ENCODE data around the gene TTC19. TPM values are rescaled to one million over a fixed set of nuclear protein-coding genes. Genes with fewer than 3 reads are reported as not detected.

The TTC19 gene
- total and polyA plus RNA-seq, 2 of the 8 experiments (the other 6 are each of a cell fraction or from before 2014, with no cell fraction given) = 11.8 to 55.0 TPM

GRCh38 chr17:15969463-15969862 is 30.2 kb upstream of the TTC19 start:
- Histone ChIP-seq H2BK120ac (replicated peaks; ENCODE audit: low read depth, low read length) (no peak overlapping the region), H3K27ac (ENCODE audit: low read depth, low read length) (no peak overlapping the region), H3K18ac (ENCODE audit: extremely low read depth, low read length) (no peak overlapping the region), H3K23ac (ENCODE audit: insufficient read length) (no peak overlapping the region), H3K9me3 (ENCODE audit: insufficient read depth in 2 of 2, low read depth in 1 of 2, low read length in 1 of 2) (no peaks in the 10 kb centered on the region), H2BK20ac (ENCODE audit: low read length) (no peak overlapping the region), H4K20me1 (replicated peaks in 1 of 2; ENCODE audit: control insufficient read depth in 1 of 2, insufficient read depth in 2 of 2, low read length in 2 of 2) (no peaks in the 10 kb centered on the region), H4K91ac (replicated peaks; ENCODE audit: insufficient read length, low read length) (no peak overlapping the region), H2AFZ (ENCODE audit: low read length) (no peak overlapping the region), H2BK5ac (ENCODE audit: low read depth, low read length) (no peak overlapping the region), H2AK5ac (ENCODE audit: low read depth, low read length) (peak overlapping the region; percentile 40), H2BK12ac (ENCODE audit: low read depth, low read length) (peak overlapping the region; percentile 65; the same call in 1 of the 2 replicates), H3K23me2 (ENCODE audit: low read depth, low read length) (peaks cover 5% of the 10 kb centered on the region), H2BK15ac (ENCODE audit: low read length) (0 out of 2 replicates have a peak overlapping the region, but pooled peaks have one; percentile 62), H3K36me3 (ENCODE audit: control insufficient read depth in 2 of 4, insufficient read depth in 4 of 4, low read length in 3 of 4) (no peaks in the 10 kb centered on the region), H3K79me1 (ENCODE audit: low read depth, low read length) (0 out of 2 replicates have a peak, but pooled peaks cover 3% of the 10 kb centered on the region), H3K79me2 (ENCODE audit: control insufficient read depth in 1 of 2, insufficient read depth in 2 of 2, low read length in 2 of 2) (no peaks in the 10 kb centered on the region), H3K9ac (replicated peaks in 1 of 4; ENCODE audit: extremely low read depth in 1 of 4, low read depth in 3 of 4, low read length in 3 of 4) (no peak overlapping the region), H3K4me1 (replicated peaks in 1 of 4; ENCODE audit: control insufficient read depth in 3 of 4, insufficient read depth in 4 of 4, low read length in 3 of 4) (peaks cover 12 to 34% (median 23%) of the 10 kb centered on the region in 4 experiments), H3K4me2 (ENCODE audit: insufficient read depth in 1 of 2, low read depth in 2 of 2, low read length in 2 of 2) (no peak overlapping the region; a peak in 1 of 4 replicates), H3K14ac (ENCODE audit: insufficient read length) (no peak overlapping the region), H4K8ac (ENCODE audit: extremely low read depth, insufficient read depth, low read length) (no peak overlapping the region), H4K5ac (ENCODE audit: insufficient read length, low read depth, low read length) (no peak overlapping the region), H3K4me3 (ENCODE audit: extremely low read depth in 1 of 4, insufficient read depth in 2 of 4, low read depth in 3 of 4, low read length in 4 of 4) (no peak overlapping the region), H3K27me3 (replicated peaks in 1 of 4; ENCODE audit: control insufficient read depth in 3 of 4, extremely low read depth in 1 of 4, insufficient read depth in 3 of 4, low read length in 3 of 4) (0 out of 7 replicates have a peak, but pooled peaks cover 0 to 2% (median 0%) of the 10 kb centered on the region in 4 experiments), H3K56ac (replicated peaks; ENCODE audit: insufficient read length, low read depth, low read length) (no peak overlapping the region), H3K4ac (replicated peaks; ENCODE audit: insufficient read length, low read depth, low read length) (no peak overlapping the region)
- CTCF ChIA-PET (ENCODE audit: partially characterized antibody) = interaction anchor here (0.6 to 1.4 kb wide), 5 partner anchors 11 to 939 kb away, joined by 3 to 4 read pairs (median 3); partner anchors contain the start of gene ADORA2B
- FAIRE-seq (no peak), DNase-seq (ENCODE audit: low read depth in 1 of 2, low spot score in 2 of 2) (no peak)
- WGBS, 2 experiments (ENCODE audit: extremely low coverage in 1 of 2, insufficient coverage in 1 of 2, insufficient read length in 1 of 2, insufficient replicate concordance in 2 of 2, low coverage in 1 of 2, low lambda C conversion rate in 2 of 2, missing lambda C conversion rate in 1 of 2) = 94% methylated on average over 8 of the region's 8 CpGs; no CpG with 5 or more reads in 1 of the 2 experiments
- TF ChIP-seq CHD1 (IDR thresholded peaks at IDR 0.05; ENCODE audit: low read depth, low read length) (no peak), SRF (IDR thresholded peaks at IDR 0.05; ENCODE audit: low read depth, low read length) (no peak)
- POLR2A ChIA-PET (ENCODE audit: partially characterized antibody) = interaction anchor here (3.0 kb wide), 1 partner anchor 13 kb away, joined by 7 read pairs; no protein-coding TSS in a partner anchor

Measured in H1 (cell line).